Adrenal gland (tissue), 12 donors: ENCODE measurements around the gene TUBB3. TPM values are rescaled to one million over a fixed set of nuclear protein-coding genes. Genes with fewer than 3 reads are reported as not detected.

Source experiments
- DNase-seq, 7 donors: peaks; one replicate each; pipeline ENCODE4 v3.0.0-alpha.2; 2019 to 2020
- H3K27ac ChIP-seq, 5 donors: fragments of 200-600 bp; sonication (generic) in 4 of 5; 1 replicate in 3 of 5; 2 replicates in 2 of 5; pipeline versions ENCODE4 v1.5.1 to v1.8.0; 2016 to 2020; ENCODE audit warnings: mild to moderate bottlenecking in 1 of 5
- H3K27me3 ChIP-seq: fragments of 200-600 bp; 2 replicates; pipeline ENCODE4 v1.8.0; 2021
- H3K36me3 ChIP-seq, 2 donors: fragments of 200-600 bp; replicated peaks in 1 of 2; 1 replicate in 1 of 2; 2 replicates in 1 of 2; pipeline versions ENCODE4 v1.5.1 to v1.8.0; 2018 to 2022
- H3K4me1 ChIP-seq, 2 donors: fragments of 200-600 bp; replicated peaks in 1 of 2; 1 replicate in 1 of 2; 2 replicates in 1 of 2; pipeline versions ENCODE4 v1.5.1 to v1.8.0; 2018 to 2021
- H3K4me3 ChIP-seq, 4 donors: fragments of 200-600 bp; sonication (generic) in 3 of 4; one replicate each; pipeline ENCODE4 v1.5.1; 2016 to 2018
- H3K9me3 ChIP-seq, 3 donors: fragments of 200-600 bp; sonication (generic) in 1 of 3; replicated peaks in 1 of 3; 1 replicate in 2 of 3; 2 replicates in 1 of 3; pipeline versions ENCODE4 v1.5.1 to v1.8.0; 2016 to 2021
- CTCF ChIP-seq, 6 experiments: fragments of 450-650 bp in 4 of 6; fragments of 200-600 bp in 2 of 6; sonication (generic) in 1 of 6; IDR thresholded peaks; 1 replicate in 5 of 6; 2 replicates in 1 of 6; pipeline versions ENCODE4 v1.5.1 to v1.8.0; 2016 to 2021; ENCODE audit warnings: antibody characterized with exemption in 6 of 6, mild to moderate bottlenecking in 2 of 6, moderate library complexity in 1 of 6
- POLR2A ChIP-seq, 2 donors: fragments of 450-650 bp; IDR thresholded peaks; one replicate each; pipeline ENCODE4 v1.6.1; 2017; ENCODE audit warnings: antibody characterized with exemption in 2 of 2, mild to moderate bottlenecking in 2 of 2, moderate library complexity in 1 of 2
- WGBS, 4 donors: extraction: QIAGEN DNeasy Blood & Tissue Kit in 2 of 4; methylation state at CpG; one replicate each; pipeline versions ENCODE4 v1.1.5 to v1.1.7; 2013 to 2017; 5-methylcytosine and 5-hydroxymethylcytosine counted together
- intact Hi-C, 2 donors: fragments of 100-400 bp; cut with DNase I; formaldehyde crosslinking; loops; one replicate each; pipeline versions ENCODE4 v1.14.1 to v1.15.0; 2022 to 2023
- polyA plus RNA-seq, 3 donors: library from polyadenylated mRNA; stranded (reverse); fragments of 200-250 nt in 2 of 3; fragments of 350-450 nt in 1 of 3; fragmentation: Illumina TruSeq in 1 of 3; extraction: RNeasy Lipid Tissue Mini Kit (QIAGEN cat#74804) in 1 of 3; gene quantifications; one replicate each; pipeline ENCODE4 v1.2.3, GENCODE V29; 2013 to 2014
- total RNA-seq, 9 donors: library from RNA; depleted of rRNA in 4 of 9; stranded (reverse); fragments of >200 nt in 4 of 9; fragments of 120-200 nt in 1 of 9; fragmentation: NEBNext Ultra II Directional in 1 of 9; extraction: Animal tissue kit (Norgen Biotek cat#: 25700) in 1 of 9; gene quantifications; one replicate each; pipeline versions ENCODE4 v1.1.0 to v1.2.4, GENCODE V29; 2013 to 2023
- donor health status: healthy with polysubstance abuse.
- donor health status: Bipolar disorder and iron deficiency.
- donor health status: DM: yes; HTN: yes; CAD: no.
- donor health status: DM: no; HTN: no; CAD: no.
- donor health status: DM: no; HTN: no; CAD: no.
- donor health status: DM: yes; HTN: yes; CAD: no.

TUBB3 gene
- total and polyA plus RNA-seq, 12 donors, result 6.4 to 63.8 (median 14.5) TPM

DNA sequence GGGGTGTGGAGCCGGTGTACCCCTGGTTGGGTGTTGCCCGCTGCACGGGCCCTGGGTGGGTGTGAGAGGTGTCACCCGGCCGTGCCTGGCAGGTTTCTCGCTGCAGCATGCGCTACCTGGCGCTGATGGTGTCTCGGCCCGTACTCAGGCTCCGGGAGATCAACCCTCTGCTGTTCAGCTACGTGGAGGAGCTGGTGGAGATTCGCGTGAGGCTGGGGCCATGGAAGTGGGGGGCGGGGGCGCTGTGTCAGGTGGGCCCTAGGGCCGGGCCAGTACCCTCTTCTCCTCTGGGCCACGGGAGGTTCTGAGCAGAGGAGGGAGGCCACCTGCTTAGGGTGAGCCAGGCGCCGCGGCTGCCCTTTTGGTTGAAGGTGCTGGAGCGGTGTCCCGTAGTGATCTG is 38.8 kb downstream of the TUBB3 start:
- Histone ChIP-seq H3K27ac (no peak overlapping the region), H3K36me3 (peaks cover 0 to 7% of the 10 kb centered on the region in 2 donors), H3K27me3 (no peaks in the 10 kb centered on the region), H3K4me3 (no peak overlapping the region), H3K9me3 (no peaks in the 10 kb centered on the region), H3K4me1 (no peaks in the 10 kb centered on the region)
- intact Hi-C loops, result no loop called here
- TF ChIP-seq POLR2A (IDR thresholded peaks at IDR 0.05) (no peak), CTCF (IDR thresholded peaks at IDR 0.05) (no peak)
- DNase-seq, result no peak
- WGBS, 4 donors, result 93 to 95% (median 94%) methylated on average over 15 to 23 of the region's 23 CpGs

- Histone ChIP-seq H3K36me3 (peaks cover 0 to 4% of the 10 kb centered on the region in 2 donors), H3K4me3 (no peak overlapping the region), H3K27ac (no peak overlapping the region), H3K27me3 (no peaks in the 10 kb centered on the region), H3K4me1 (no peaks in the 10 kb centered on the region), H3K9me3 (no peaks in the 10 kb centered on the region)
- intact Hi-C loops, result no loop called here
- DNase-seq, result no peak
- no peak for TF ChIP-seq POLR2A (IDR thresholded peaks at IDR 0.05)
- TF ChIP-seq CTCF (IDR thresholded peaks at IDR 0.05), result no peak
- 86 to 90% (median 87%) methylated on average over 13 to 26 of the region's 26 CpGs for WGBS, 4 donors
Measured at GRCh38 chr16:89962754-89963498, 39.8 kb downstream of the TUBB3 start.

GRCh38 chr16:89964201-89964600 is 41.1 kb downstream of the TUBB3 start:
- peaks cover 0 to 4% of the 10 kb centered on the region in 2 donors for H3K36me3 ChIP-seq
- intact Hi-C loops, result no loop called here
- H3K27ac ChIP-seq, result no peak overlapping the region
- H3K4me3 ChIP-seq, result no peak overlapping the region
- DNase-seq, result no peak
- no peak for TF ChIP-seq POLR2A (IDR thresholded peaks at IDR 0.05)
- TF ChIP-seq CTCF (IDR thresholded peaks at IDR 0.05), result no peak
- H3K9me3 ChIP-seq, result no peaks in the 10 kb centered on the region
- WGBS, 4 donors, result 88 to 95% (median 92%) methylated on average over 14 to 25 of the region's 25 CpGs
- no peaks in the 10 kb centered on the region for H3K27me3 ChIP-seq
- no peaks in the 10 kb centered on the region for H3K4me1 ChIP-seq

DNA sequence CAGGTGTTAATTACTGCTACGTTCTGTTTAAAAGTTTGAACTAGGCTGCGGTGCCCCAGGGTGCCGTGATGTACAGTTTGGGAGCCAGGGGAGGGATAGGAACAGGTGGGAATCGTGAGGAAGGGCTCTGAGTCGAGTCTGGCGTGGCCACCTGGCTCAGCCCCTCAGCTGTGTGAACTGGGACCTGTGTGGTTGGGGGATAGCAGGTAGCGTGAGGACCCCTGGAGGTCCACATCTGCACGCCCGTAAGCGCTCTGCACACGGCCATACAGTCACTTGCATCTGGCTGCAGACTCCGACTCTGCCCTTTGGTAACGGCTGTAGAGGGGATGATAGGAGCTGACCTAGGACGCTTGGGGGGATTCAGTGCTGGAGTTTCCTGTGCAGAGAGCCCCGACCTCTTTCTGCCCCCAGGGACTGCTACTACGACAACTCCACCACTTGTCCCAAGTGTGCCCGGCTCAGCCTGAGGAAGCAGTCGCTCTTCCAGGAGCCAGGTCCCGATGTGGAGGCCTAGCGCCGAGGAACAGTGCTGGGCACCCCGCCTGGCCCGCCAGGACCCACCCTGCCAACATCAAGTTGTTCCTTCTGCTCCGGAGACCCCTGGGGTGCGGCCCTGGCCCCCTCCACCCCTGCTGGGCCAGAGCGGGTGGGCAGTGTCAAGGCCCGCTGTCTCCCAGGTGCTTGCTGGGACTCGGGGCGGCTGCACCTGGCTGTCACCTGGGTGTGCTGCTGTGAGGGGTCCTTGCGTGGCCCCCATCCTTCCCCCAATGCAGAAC is 42.5 kb downstream of the TUBB3 start:
- WGBS, 4 donors, result 91 to 93% (median 92%) methylated on average over 7 to 30 of the region's 30 CpGs
- Histone ChIP-seq H3K36me3 (peaks cover 0 to 4% of the 10 kb centered on the region in 2 donors), H3K27me3 (no peaks in the 10 kb centered on the region), H3K4me3 (no peak overlapping the region), H3K4me1 (no peaks in the 10 kb centered on the region), H3K9me3 (no peaks in the 10 kb centered on the region), H3K27ac (no peak overlapping the region)
- intact Hi-C loops, result no loop called here
- TF ChIP-seq POLR2A (IDR thresholded peaks at IDR 0.05) (no peak), CTCF (IDR thresholded peaks at IDR 0.05) (no peak)
- no peak for DNase-seq
